K562 (cell line): ENCODE results near the gene FOXRED2. TPM values are rescaled to one million over a fixed set of nuclear protein-coding genes. Genes with fewer than 3 reads are reported as not detected.

ENCODE experiments used
- ATAC-seq: fragments of 200-7000 bp; cut with Tn5 transposase; 3 replicates; pipeline ENCODE4 v1.9.1; 2020; ENCODE audit warnings: moderate library complexity
- BruUV-seq: library from RNA; stranded (reverse); fragments of 400-500 nt; replicated peaks from 2 replicates; lab custom pipeline; 2021; lab: Mats Ljungman, UMichigan
- CTCF ChIA-PET: fragments of 300-600 bp; formaldehyde crosslinking; extraction: SDS; loops from one replicate; lab custom pipeline; 2021; ENCODE audit warnings: low intra/inter-chr PET ratio; lab: Yijun Ruan, JAX
- POLR2A ChIA-PET: fragments of 300-600, 350-650 bp; sonication (Branson Sonifier 250); formaldehyde crosslinking; extraction: SDS; loops from one replicate; lab custom pipeline; 2021; ENCODE audit warnings: antibody characterized with exemption, inconsistent platforms; lab: Yijun Ruan, JAX
- DNase-seq, 4 experiments: peaks; one replicate each; pipeline versions ENCODE4 v3.0.0 to v3.0.0-alpha.2; 2011 to 2018; ENCODE audit warnings: low spot score in 3 of 4, mixed read lengths in 3 of 4; ENCODE audit errors: extremely low read depth in 1 of 4
- FAIRE-seq: peaks from 2 replicates; lab custom pipeline; 2011; peaks lifted over from hg19 to GRCh38; lab: Jason Lieb, UNC
- H2AFZ ChIP-seq: 2 replicates; pipeline ENCODE4 v1.6.0; 2011; ENCODE audit warnings: low read depth, low read length, control low read depth, inconsistent platforms
- H3K27ac ChIP-seq: fragments of 200-600 bp; 3 replicates; pipeline ENCODE4 v1.8.0; 2011; ENCODE audit warnings: low read depth, mild to moderate bottlenecking, control low read depth, inconsistent platforms, low read length, moderate library complexity, mixed read lengths; ENCODE audit errors: extremely low read depth
- H3K27me3 ChIP-seq, 2 experiments: fragments of 300-600 bp in 1 of 2; 2 replicates in 1 of 2; 3 replicates in 1 of 2; pipeline versions ENCODE4 v1.6.0 to v1.8.0; 2011; ENCODE audit warnings: inconsistent platforms in 2 of 2, low read length in 2 of 2, mild to moderate bottlenecking in 1 of 2, mixed read lengths in 1 of 2, moderate library complexity in 1 of 2; ENCODE audit not compliant: control insufficient read depth in 2 of 2, insufficient read depth in 2 of 2
- H3K36me3 ChIP-seq: fragments of 300-600 bp; 3 replicates; pipeline ENCODE4 v1.8.0; 2011; ENCODE audit warnings: mild to moderate bottlenecking, low read length, inconsistent platforms; ENCODE audit not compliant: control insufficient read depth, insufficient read depth
- H3K4me1 ChIP-seq, 2 experiments: fragments of 200-600 bp in 1 of 2; replicated peaks in 1 of 2; 2 replicates in 1 of 2; 3 replicates in 1 of 2; pipeline versions ENCODE4 v1.5.1 to v1.8.0; 2011; ENCODE audit warnings: inconsistent platforms in 2 of 2, low read length in 2 of 2, mild to moderate bottlenecking in 1 of 2, mixed read lengths in 1 of 2, moderate library complexity in 1 of 2; ENCODE audit not compliant: control insufficient read depth in 2 of 2, insufficient read depth in 2 of 2
- H3K4me2 ChIP-seq: 2 replicates; pipeline ENCODE4 v1.6.1; 2011; ENCODE audit warnings: low read length, control low read depth, inconsistent platforms, mixed read lengths; ENCODE audit not compliant: insufficient read depth
- H3K4me3 ChIP-seq: fragments of 200-600 bp; sonication (generic), shearing (Covaris generic); 2 replicates; pipeline ENCODE4 v1.5.1; 2016; ENCODE audit warnings: control low read depth, inconsistent platforms
- H3K79me2 ChIP-seq: fragments of 200-600 bp; 3 replicates; pipeline ENCODE4 v1.8.0; 2011; ENCODE audit warnings: low read length, inconsistent platforms; ENCODE audit not compliant: control insufficient read depth, insufficient read depth
- H3K9ac ChIP-seq, 2 experiments: 2 replicates each; pipeline versions ENCODE4 v1.6.0 to v1.6.1; 2011; ENCODE audit warnings: low read depth in 2 of 2, low read length in 2 of 2, control low read depth in 1 of 2, inconsistent platforms in 1 of 2, mild to moderate bottlenecking in 1 of 2, mixed read lengths in 1 of 2; ENCODE audit not compliant: insufficient read depth in 1 of 2
- H3K9me1 ChIP-seq: one replicate; pipeline ENCODE4 v1.6.0; 2011; ENCODE audit warnings: inconsistent platforms, mild to moderate bottlenecking, low read length, moderate library complexity; ENCODE audit not compliant: control insufficient read depth, insufficient read depth
- H3K9me3 ChIP-seq: replicated peaks from 2 replicates; pipeline ENCODE4 v1.5.1; 2011; ENCODE audit warnings: low read depth, low read length, inconsistent platforms; ENCODE audit not compliant: control insufficient read depth, insufficient read depth
- H4K20me1 ChIP-seq: replicated peaks from 2 replicates; pipeline ENCODE4 v1.6.1; 2011; ENCODE audit warnings: low read length, inconsistent platforms, mixed read lengths; ENCODE audit not compliant: control insufficient read depth, insufficient read depth
- CTBP1 ChIP-seq: fragments of 450-650 bp; IDR thresholded peaks from 2 replicates; pipeline ENCODE4 v1.6.1; 2016; ENCODE audit warnings: borderline replicate concordance
- EZH2 ChIP-seq: IDR thresholded peaks from 2 replicates; pipeline ENCODE4 v1.6.1; 2012; ENCODE audit warnings: low read depth, mild to moderate bottlenecking, inconsistent platforms, low read length, borderline replicate concordance
- FOXA3 ChIP-seq, 2 experiments: fragments of 450-650 bp in 1 of 2; sonication (generic) in 1 of 2; formaldehyde crosslinking; IDR thresholded peaks in 1 of 2; conservative IDR thresholded peaks in 1 of 2; 2 replicates each; pipeline versions ENCODE4 v1.4.0 to v1.8.0; 2020 to 2022; ENCODE audit warnings: mild to moderate bottlenecking in 2 of 2, missing genetic modification reagents in 1 of 2
- HCFC1 ChIP-seq: IDR thresholded peaks from 2 replicates; pipeline ENCODE4 v1.6.1; 2012; ENCODE audit warnings: low read depth, low read length, improper control_type of control experiment
- HDAC3 ChIP-seq: fragments of 450-650 bp; IDR thresholded peaks from 2 replicates; pipeline ENCODE4 v1.6.1; 2018; ENCODE audit warnings: borderline replicate concordance, mild to moderate bottlenecking, moderate library complexity; ENCODE audit not compliant: partially characterized antibody
- KLF13 ChIP-seq: fragments of 450-650 bp; IDR thresholded peaks from 2 replicates; pipeline ENCODE4 v1.6.1; 2016; ENCODE audit warnings: missing genetic modification characterization, low read depth, mild to moderate bottlenecking, missing compliant biosample characterization, moderate library complexity, borderline replicate concordance
- MAFK ChIP-seq: IDR thresholded peaks from 2 replicates; pipeline ENCODE4 v1.6.1; 2011; ENCODE audit warnings: low read length, improper control_type of control experiment
- POLR2AphosphoS2 ChIP-seq: IDR thresholded peaks from 2 replicates; pipeline ENCODE4 v1.6.1; 2012; ENCODE audit warnings: low read length, improper control_type of control experiment
- RAD51 ChIP-seq: fragments of 450-650 bp; IDR thresholded peaks from 2 replicates; pipeline ENCODE4 v1.7.1; 2016; ENCODE audit warnings: low read depth, mild to moderate bottlenecking, borderline replicate concordance
- SNRNP70 ChIP-seq: fragments of 200-400 bp; formaldehyde crosslinking; optimal IDR thresholded peaks from 2 replicates; pipeline ENCODE3; 2017; ENCODE audit warnings: low read depth, low read length
- ZFX ChIP-seq: sonication (generic); formaldehyde crosslinking; IDR thresholded peaks from 2 replicates; pipeline ENCODE4 v1.8.0; 2022; ENCODE audit warnings: mild to moderate bottlenecking, missing genetic modification reagents, moderate library complexity
- ZNF282 ChIP-seq: sonication (generic); formaldehyde crosslinking; IDR thresholded peaks from 2 replicates; pipeline ENCODE4 v1.8.1; 2023; ENCODE audit warnings: missing genetic modification reagents
- ZNF785 ChIP-seq: fragments of 250-450 bp; sonication (Bioruptor Pico); IDR thresholded peaks from 2 replicates; pipeline ENCODE4 v1.4.0; 2020; ENCODE audit warnings: mild to moderate bottlenecking
- WGBS: fragments of 100-300 bp; shearing (Covaris generic); methylation state at CpG from one replicate; pipeline ENCODE4 v1.1.6; 2016; ENCODE audit warnings: low coverage, mixed read lengths; ENCODE audit not compliant: insufficient coverage; ENCODE audit errors: missing lambda C conversion rate; 5-methylcytosine and 5-hydroxymethylcytosine counted together
- in situ Hi-C: fragments of 300-500 bp; cut with MboI; formaldehyde crosslinking; loops from 4 replicates; pipeline ENCODE4 v1.15.0; 2018; ENCODE audit warnings: inconsistent platforms, mixed read lengths
- intact Hi-C: fragments of 100-400 bp; cut with micrococcal nuclease; formaldehyde crosslinking; loops from 2 replicates; pipeline ENCODE4 v1.14.2; 2022
- polyA plus RNA-seq, 8 experiments: library from polyadenylated mRNA; depleted of rRNA in 4 of 8; stranded (reverse) in 5 of 8; unstranded in 3 of 8; fragments of >200 nt; fragmentation: Nextera tagmentation in 2 of 8; fragmentation: Illumina TruSeq in 1 of 8; extraction: Ambion mirVana in 2 of 8; extraction: Trizol in 1 of 8; gene quantifications; 2 replicates each; pipeline versions ENCODE4 v1.2.1 to v1.2.3, GENCODE V29; 2011 to 2014; ENCODE audit warnings: inconsistent platforms in 1 of 8, missing spikeins in 1 of 8
- total RNA-seq, 7 experiments: library from RNA; depleted of rRNA in 6 of 7; stranded (reverse); fragments of >200 nt in 6 of 7; fragmentation: Illumina TruSeq in 2 of 7; extraction: Trizol in 2 of 7; gene quantifications; 2 replicates each; pipeline versions ENCODE4 v1.2.1 to v1.2.3, GENCODE V29; 2011 to 2021; ENCODE audit warnings: low replicate concordance in 1 of 7
- TF ChIP-seq, protein P1 (sequence below): conservative IDR thresholded peaks from 2 replicates; pipeline ENCODE4 v1.6.1; 2011; ENCODE audit warnings: low read depth, mild to moderate bottlenecking, low read length; ENCODE audit not compliant: control insufficient read depth
- TF ChIP-seq, protein P2 (sequence below): fragments of 250-450 bp; sonication (Bioruptor Pico); IDR thresholded peaks from 2 replicates; pipeline ENCODE4 v1.8.0; 2022; ENCODE audit warnings: inconsistent platforms, mild to moderate bottlenecking, moderate library complexity, borderline replicate concordance
- TF ChIP-seq, protein P3 (sequence below): fragments of 150-350 bp; IDR thresholded peaks from 2 replicates; pipeline ENCODE4 v1.6.1; 2014; ENCODE audit warnings: low read depth, mild to moderate bottlenecking, low read length, borderline replicate concordance

FOXRED2 gene
- total and polyA plus RNA-seq, 9 of the 15 experiments (the other 6 are each of a cell fraction or from before 2014, with no cell fraction given), result 2.8 to 48.4 (median 7.8) TPM

DNA sequence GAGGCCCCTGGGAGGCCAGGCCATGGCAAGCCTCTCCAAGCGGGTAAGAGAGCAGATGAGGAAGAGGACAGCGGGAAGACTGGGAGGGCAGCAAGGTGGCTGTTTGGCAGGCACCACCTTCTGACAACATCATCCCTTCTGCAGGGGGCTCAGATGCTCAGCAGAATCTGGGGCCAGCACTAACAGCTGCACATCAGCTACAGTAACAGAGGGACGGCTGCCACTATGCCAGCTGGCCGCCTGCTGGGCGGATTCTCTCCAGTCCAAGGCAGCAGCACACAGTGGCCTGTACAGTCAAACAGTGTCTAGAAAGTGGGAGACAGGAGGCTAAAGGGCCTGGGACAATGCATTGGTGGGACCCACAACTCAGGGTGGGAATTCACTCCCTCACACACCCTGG lies 14.7 kb downstream of the FOXRED2 start:
- H4K20me1 ChIP-seq, result no peaks in the 10 kb centered on the region
- H3K27me3 ChIP-seq, result no peaks in the 10 kb centered on the region
- 93% methylated on average over 5 of the region's 5 CpGs for WGBS
- ATAC-seq (no peak), FAIRE-seq (no peak)
- intact Hi-C loops (no loop called here), in situ Hi-C loops (no loop called here)
- no TSS peak for BruUV-seq
- no peak overlapping the region for H3K27ac ChIP-seq
- no peak overlapping the region for H2AFZ ChIP-seq
- no peak overlapping the region for H3K4me2 ChIP-seq
- H3K36me3 ChIP-seq, result peaks cover 66% of the 10 kb centered on the region; the same call in 2 of the 3 replicates
- peaks cover 5% of the 10 kb centered on the region for H3K9me3 ChIP-seq
- no peak for TF ChIP-seq ZNF282 (CRISPR knock-in tag)
- no peak for TF ChIP-seq MAFK
- TF ChIP-seq, protein P1, sequence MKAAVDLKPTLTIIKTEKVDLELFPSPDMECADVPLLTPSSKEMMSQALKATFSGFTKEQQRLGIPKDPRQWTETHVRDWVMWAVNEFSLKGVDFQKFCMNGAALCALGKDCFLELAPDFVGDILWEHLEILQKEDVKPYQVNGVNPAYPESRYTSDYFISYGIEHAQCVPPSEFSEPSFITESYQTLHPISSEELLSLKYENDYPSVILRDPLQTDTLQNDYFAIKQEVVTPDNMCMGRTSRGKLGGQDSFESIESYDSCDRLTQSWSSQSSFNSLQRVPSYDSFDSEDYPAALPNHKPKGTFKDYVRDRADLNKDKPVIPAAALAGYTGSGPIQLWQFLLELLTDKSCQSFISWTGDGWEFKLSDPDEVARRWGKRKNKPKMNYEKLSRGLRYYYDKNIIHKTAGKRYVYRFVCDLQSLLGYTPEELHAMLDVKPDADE, result no peak
- TF ChIP-seq CTBP1, result no peak
- no peak for TF ChIP-seq FOXA3 (CRISPR knock-in tag; conservative IDR thresholded peaks at IDR 0.05 in 1 of 2, IDR thresholded peaks at IDR 0.05 in 1 of 2)
- TF ChIP-seq ZNF785 (CRISPR knock-in tag), result no peak
- TF ChIP-seq HCFC1, result no peak
- no peak for TF ChIP-seq EZH2
- no peak for TF ChIP-seq HDAC3
- no peak for TF ChIP-seq RAD51
- no peak for TF ChIP-seq POLR2AphosphoS2
- TF ChIP-seq KLF13, result no peak
- TF ChIP-seq, protein P2, sequence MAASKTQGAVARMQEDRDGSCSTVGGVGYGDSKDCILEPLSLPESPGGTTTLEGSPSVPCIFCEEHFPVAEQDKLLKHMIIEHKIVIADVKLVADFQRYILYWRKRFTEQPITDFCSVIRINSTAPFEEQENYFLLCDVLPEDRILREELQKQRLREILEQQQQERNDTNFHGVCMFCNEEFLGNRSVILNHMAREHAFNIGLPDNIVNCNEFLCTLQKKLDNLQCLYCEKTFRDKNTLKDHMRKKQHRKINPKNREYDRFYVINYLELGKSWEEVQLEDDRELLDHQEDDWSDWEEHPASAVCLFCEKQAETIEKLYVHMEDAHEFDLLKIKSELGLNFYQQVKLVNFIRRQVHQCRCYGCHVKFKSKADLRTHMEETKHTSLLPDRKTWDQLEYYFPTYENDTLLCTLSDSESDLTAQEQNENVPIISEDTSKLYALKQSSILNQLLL (CRISPR knock-in tag), result no peak
- no peak for TF ChIP-seq SNRNP70
- TF ChIP-seq, protein P3, sequence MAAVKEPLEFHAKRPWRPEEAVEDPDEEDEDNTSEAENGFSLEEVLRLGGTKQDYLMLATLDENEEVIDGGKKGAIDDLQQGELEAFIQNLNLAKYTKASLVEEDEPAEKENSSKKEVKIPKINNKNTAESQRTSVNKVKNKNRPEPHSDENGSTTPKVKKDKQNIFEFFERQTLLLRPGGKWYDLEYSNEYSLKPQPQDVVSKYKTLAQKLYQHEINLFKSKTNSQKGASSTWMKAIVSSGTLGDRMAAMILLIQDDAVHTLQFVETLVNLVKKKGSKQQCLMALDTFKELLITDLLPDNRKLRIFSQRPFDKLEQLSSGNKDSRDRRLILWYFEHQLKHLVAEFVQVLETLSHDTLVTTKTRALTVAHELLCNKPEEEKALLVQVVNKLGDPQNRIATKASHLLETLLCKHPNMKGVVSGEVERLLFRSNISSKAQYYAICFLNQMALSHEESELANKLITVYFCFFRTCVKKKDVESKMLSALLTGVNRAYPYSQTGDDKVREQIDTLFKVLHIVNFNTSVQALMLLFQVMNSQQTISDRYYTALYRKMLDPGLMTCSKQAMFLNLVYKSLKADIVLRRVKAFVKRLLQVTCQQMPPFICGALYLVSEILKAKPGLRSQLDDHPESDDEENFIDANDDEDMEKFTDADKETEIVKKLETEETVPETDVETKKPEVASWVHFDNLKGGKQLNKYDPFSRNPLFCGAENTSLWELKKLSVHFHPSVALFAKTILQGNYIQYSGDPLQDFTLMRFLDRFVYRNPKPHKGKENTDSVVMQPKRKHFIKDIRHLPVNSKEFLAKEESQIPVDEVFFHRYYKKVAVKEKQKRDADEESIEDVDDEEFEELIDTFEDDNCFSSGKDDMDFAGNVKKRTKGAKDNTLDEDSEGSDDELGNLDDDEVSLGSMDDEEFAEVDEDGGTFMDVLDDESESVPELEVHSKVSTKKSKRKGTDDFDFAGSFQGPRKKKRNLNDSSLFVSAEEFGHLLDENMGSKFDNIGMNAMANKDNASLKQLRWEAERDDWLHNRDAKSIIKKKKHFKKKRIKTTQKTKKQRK, result no peak
- no peak for TF ChIP-seq ZFX
- TF ChIP-seq, all 486 proteins: peak for 0
- peaks cover 0 to 3% of the 10 kb centered on the region in 2 experiments; a peak in 1 of 5 replicates for H3K4me1 ChIP-seq
- no peak overlapping the region for H3K4me3 ChIP-seq
- H3K9ac ChIP-seq, result peak overlapping the region in 1 of 2 experiments; percentile 26; a peak in 2 of 4 replicates
- ChIA-PET POLR2A (interaction anchor here (1.1 to 2.5 kb wide), 4 partner anchors 10 to 37 kb away, joined by 3 to 9 read pairs (median 4); partner anchors contain the start of genes EIF3D, FOXRED2 and TXN2), CTCF (no interaction called here)
- DNase-seq, result no peak
- no peaks in the 10 kb centered on the region for H3K79me2 ChIP-seq
- no peaks in the 10 kb centered on the region for H3K9me1 ChIP-seq
